ENCODE data around the gene CHAD. TPM values are rescaled to one million over a fixed set of nuclear protein-coding genes. Genes with fewer than 3 reads are reported as not detected.

Gene CHAD
- total RNA-seq, 2 experiments from 2014 or later: not detected

- Histone ChIP-seq H3K27ac (ENCODE audit: low read depth, low read length, poor library complexity, severe bottlenecking) (no peak overlapping the region), H2AFZ (ENCODE audit: low read length) (no peak overlapping the region), H3K4me2 (ENCODE audit: low read length) (no peak overlapping the region), H3K9me3 (ENCODE audit: low read length) (no peaks in the 10 kb centered on the region), H3K79me2 (ENCODE audit: insufficient read depth, low read depth, low read length) (no peaks in the 10 kb centered on the region), H3K4me3 (ENCODE audit: low read depth, low read length, poor library complexity, severe bottlenecking) (no peak overlapping the region), H3K36me3 (ENCODE audit: insufficient read depth, low read length) (peaks cover 3% of the 10 kb centered on the region; the same call in 1 of the 2 replicates), H3K9me2 (ENCODE audit: insufficient read depth, low read length) (no peaks in the 10 kb centered on the region), H3K4me1 (ENCODE audit: insufficient read depth, low read length, poor library complexity, severe bottlenecking) (no peaks in the 10 kb centered on the region), H4K20me1 (ENCODE audit: insufficient read depth, low read length) (no peaks in the 10 kb centered on the region)
- ChIA-PET POLR2A (no interaction called here), CTCF (ENCODE audit: unreplicated experiment) (no interaction called here)
- intact Hi-C loops (cut with micrococcal nuclease; ENCODE audit: unreplicated experiment): no loop called here
- no peak for DNase-seq (ENCODE audit: low spot score)
- no TSS peak for BruUV-seq (replicated peaks)
- TF ChIP-seq CTCF (conservative IDR thresholded peaks at IDR 0.05; ENCODE audit: low read length) (no peak), EZH2phosphoT487 (IDR thresholded peaks at IDR 0.05; ENCODE audit: borderline replicate concordance, low read depth, low read length) (no peak)
Measured at GRCh38 chr17:50440838-50441829, 27.5 kb downstream of the CHAD start.

- Histone ChIP-seq H3K36me3 (ENCODE audit: insufficient read depth, low read length) (peaks cover 3% of the 10 kb centered on the region; the same call in 1 of the 2 replicates), H3K79me2 (ENCODE audit: insufficient read depth, low read depth, low read length) (no peaks in the 10 kb centered on the region), H3K4me3 (ENCODE audit: low read depth, low read length, poor library complexity, severe bottlenecking) (no peak overlapping the region), H4K20me1 (ENCODE audit: insufficient read depth, low read length) (no peaks in the 10 kb centered on the region), H3K9me3 (ENCODE audit: low read length) (no peaks in the 10 kb centered on the region), H3K27ac (ENCODE audit: low read depth, low read length, poor library complexity, severe bottlenecking) (no peak overlapping the region), H3K4me1 (ENCODE audit: insufficient read depth, low read length, poor library complexity, severe bottlenecking) (no peaks in the 10 kb centered on the region), H3K9me2 (ENCODE audit: insufficient read depth, low read length) (no peaks in the 10 kb centered on the region), H2AFZ (ENCODE audit: low read length) (no peak overlapping the region), H3K4me2 (ENCODE audit: low read length) (no peak overlapping the region)
- POLR2A ChIA-PET: no interaction called here
- intact Hi-C loops (cut with micrococcal nuclease; ENCODE audit: unreplicated experiment): no loop called here
- TF ChIP-seq CTCF (conservative IDR thresholded peaks at IDR 0.05; ENCODE audit: low read length): no peak
- no peak for TF ChIP-seq EZH2phosphoT487 (IDR thresholded peaks at IDR 0.05; ENCODE audit: borderline replicate concordance, low read depth, low read length)
- BruUV-seq (replicated peaks): no TSS peak
- DNase-seq (ENCODE audit: low spot score): no peak
- CTCF ChIA-PET (ENCODE audit: unreplicated experiment): no interaction called here
Measured at GRCh38 chr17:50440172-50440837, 28.4 kb downstream of the CHAD start.
